Body of pancreas (tissue), 4 donors: ENCODE measurements around the gene C1orf122. TPM values are rescaled to one million over a fixed set of nuclear protein-coding genes. Genes with fewer than 3 reads are reported as not detected.

Experiments used
- ATAC-seq: fragments of 150-250 bp; one replicate; pipeline ENCODE4 v1.9.1; 2016
- DNase-seq, 4 donors: peaks; one replicate each; pipeline ENCODE4 v3.0.0-alpha.2; 2019
- H3K27ac ChIP-seq, 4 donors: fragments of 200-600 bp; sonication (generic); 1 replicate in 3 of 4; 2 replicates in 1 of 4; pipeline versions ENCODE4 v1.5.1 to v1.6.1; 2016 to 2019; ENCODE audit warnings: mild to moderate bottlenecking in 1 of 4, mixed read lengths in 1 of 4, moderate library complexity in 1 of 4
- H3K27me3 ChIP-seq, 2 donors: fragments of 200-600 bp; sonication (generic); one replicate each; pipeline ENCODE4 v1.6.0; 2016; ENCODE audit warnings: mild to moderate bottlenecking in 1 of 2
- H3K36me3 ChIP-seq, 2 donors: fragments of 200-600 bp; sonication (generic); replicated peaks in 1 of 2; 2 replicates each; pipeline ENCODE4 v1.5.1; 2016; ENCODE audit warnings: low read depth in 2 of 2; ENCODE audit not compliant: insufficient read depth in 1 of 2
- H3K4me1 ChIP-seq: fragments of 200-600 bp; sonication (generic); one replicate; pipeline ENCODE4 v1.6.0; 2016
- H3K4me3 ChIP-seq, 2 donors: fragments of 200-600 bp; sonication (generic); 1 replicate in 1 of 2; 2 replicates in 1 of 2; pipeline ENCODE4 v1.5.1; 2016 to 2019
- H3K9me3 ChIP-seq, 3 donors: fragments of 200-600 bp; sonication (generic); 1 replicate in 2 of 3; 2 replicates in 1 of 3; pipeline ENCODE4 v1.5.1; 2016
- POLR2A ChIP-seq, 3 donors: fragments of 450-650 bp; IDR thresholded peaks; one replicate each; pipeline ENCODE4 v1.6.1; 2016; ENCODE audit warnings: antibody characterized with exemption in 3 of 3, mild to moderate bottlenecking in 2 of 3
- WGBS, 2 donors: methylation state at CpG; one replicate each; pipeline ENCODE4 v1.1.5; 2017; 5-methylcytosine and 5-hydroxymethylcytosine counted together
- intact Hi-C: fragments of 100-400 bp; cut with DNase I; formaldehyde crosslinking; loops from one replicate; pipeline ENCODE4 v1.15.1; 2023
- total RNA-seq, 2 donors: library from RNA; depleted of rRNA; stranded (reverse); fragments of >200 nt; gene quantifications; one replicate each; pipeline ENCODE4 v1.1.0, GENCODE V29; 2016
- TF ChIP-seq, protein P1 (sequence below), 7 experiments: fragments of 450-650 bp in 4 of 7; fragments of 200-600 bp in 3 of 7; sonication (generic) in 3 of 7; IDR thresholded peaks; one replicate each; pipeline ENCODE4 v1.5.1; 2016 to 2019; ENCODE audit warnings: antibody characterized with exemption in 7 of 7

C1orf122 gene
- total RNA-seq, 2 donors from 2014 or later, result 26.2 to 71.9 TPM

GRCh38 chr1:37792943-37793686, 14.5 kb upstream of the C1orf122 start:
- DNase-seq (no peak), ATAC-seq (no peak)
- intact Hi-C loops, result loop anchor here (10.0 kb wide), 2 partner anchors 62 to 98 kb away; partner anchors contain the start of genes CDCA8 and MTF1
- TF ChIP-seq POLR2A (IDR thresholded peaks at IDR 0.05), result no peak
- TF ChIP-seq, protein P1, sequence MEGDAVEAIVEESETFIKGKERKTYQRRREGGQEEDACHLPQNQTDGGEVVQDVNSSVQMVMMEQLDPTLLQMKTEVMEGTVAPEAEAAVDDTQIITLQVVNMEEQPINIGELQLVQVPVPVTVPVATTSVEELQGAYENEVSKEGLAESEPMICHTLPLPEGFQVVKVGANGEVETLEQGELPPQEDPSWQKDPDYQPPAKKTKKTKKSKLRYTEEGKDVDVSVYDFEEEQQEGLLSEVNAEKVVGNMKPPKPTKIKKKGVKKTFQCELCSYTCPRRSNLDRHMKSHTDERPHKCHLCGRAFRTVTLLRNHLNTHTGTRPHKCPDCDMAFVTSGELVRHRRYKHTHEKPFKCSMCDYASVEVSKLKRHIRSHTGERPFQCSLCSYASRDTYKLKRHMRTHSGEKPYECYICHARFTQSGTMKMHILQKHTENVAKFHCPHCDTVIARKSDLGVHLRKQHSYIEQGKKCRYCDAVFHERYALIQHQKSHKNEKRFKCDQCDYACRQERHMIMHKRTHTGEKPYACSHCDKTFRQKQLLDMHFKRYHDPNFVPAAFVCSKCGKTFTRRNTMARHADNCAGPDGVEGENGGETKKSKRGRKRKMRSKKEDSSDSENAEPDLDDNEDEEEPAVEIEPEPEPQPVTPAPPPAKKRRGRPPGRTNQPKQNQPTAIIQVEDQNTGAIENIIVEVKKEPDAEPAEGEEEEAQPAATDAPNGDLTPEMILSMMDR (IDR thresholded peaks at IDR 0.05), result no peak
- WGBS, 2 donors, result 32 to 44% methylated on average over 30 to 35 of the region's 36 CpGs
- Histone ChIP-seq H3K27me3 (no peaks in the 10 kb centered on the region), H3K27ac (no peak overlapping the region), H3K36me3 (no peaks in the 10 kb centered on the region), H3K9me3 (no peaks in the 10 kb centered on the region), H3K4me1 (peaks cover 20% of the 10 kb centered on the region), H3K4me3 (peak overlapping the region; percentile 22 to 32)

DNA sequence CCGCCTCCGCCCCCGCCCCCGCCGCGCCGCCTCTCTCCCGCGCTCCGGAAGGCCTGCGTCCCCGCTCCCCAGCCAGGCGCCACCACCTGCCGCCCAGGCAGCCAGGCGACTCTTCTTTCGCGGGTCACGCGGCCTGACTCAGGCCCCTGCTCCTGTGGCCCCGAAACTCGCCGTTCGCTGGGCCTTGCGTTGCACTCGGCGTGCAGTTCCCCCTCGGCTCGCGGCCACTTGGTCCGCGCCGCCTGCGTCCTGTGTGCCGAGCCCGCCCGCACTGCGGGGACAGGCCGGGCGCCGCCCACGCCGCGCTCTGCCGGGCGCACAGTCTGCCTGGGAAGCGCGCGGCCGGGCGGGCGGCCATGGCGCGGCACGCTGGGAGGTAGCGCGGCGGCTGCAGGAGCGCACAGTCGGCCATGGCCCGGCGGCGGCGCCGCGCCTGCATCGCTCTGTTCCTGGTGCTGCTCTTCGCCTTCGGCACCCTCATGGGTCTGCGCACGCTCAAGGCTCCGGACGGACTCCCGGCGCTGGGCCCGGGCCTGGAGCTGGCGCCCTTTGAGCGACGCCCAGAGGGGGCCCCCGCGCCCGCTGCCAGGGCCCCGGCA, 13.7 kb upstream of the C1orf122 start, which contains the start of gene MANEAL:
TSS of gene MANEAL (plus strand) at position 75 of the 599 bp plus-strand sequence. CDS start at position 411, 336 bp downstream.
- intact Hi-C loops, result loop anchor here (10.0 kb wide), 2 partner anchors 61 to 99 kb away; partner anchors contain the start of genes CDCA8 and MTF1
- TF ChIP-seq POLR2A (IDR thresholded peaks at IDR 0.05), result peak in 1 of 3 donors; percentile 21
- TF ChIP-seq, protein P1 (IDR thresholded peaks at IDR 0.05), result peak in 1 of 7 experiments; percentile 6
- Histone ChIP-seq H3K4me1 (peaks cover 20% of the 10 kb centered on the region), H3K4me3 (peak within 1 kb of the TSS; percentile 22 to 32), H3K36me3 (no peaks in the 10 kb centered on the region), H3K27me3 (no peaks in the 10 kb centered on the region), H3K27ac (peak within 1 kb of the TSS in 1 of 4 donors; percentile 49), H3K9me3 (no peaks in the 10 kb centered on the region)
- DNase-seq (peak; percentile 51 to 66 (median 56)), ATAC-seq (peak; percentile 82)
- WGBS, 2 donors, result 1% methylated on average over 64 of the region's 82 CpGs; no CpG with 5 or more reads in 1 of the 2 donors

- no peak overlapping the region for H3K4me3 ChIP-seq
- WGBS, 2 donors, result 14 to 42% methylated on average over 15 to 50 of the region's 59 CpGs
- DNase-seq, result no peak
Measured at GRCh38 chr1:37794372-37795339, 12.9 kb upstream of the C1orf122 start.

More at GRCh38 chr1:37794372-37795339, 12.9 kb upstream of the C1orf122 start:
- ATAC-seq, result peak; percentile 7
- no peaks in the 10 kb centered on the region for H3K27me3 ChIP-seq
- no peak overlapping the region for H3K27ac ChIP-seq
- H3K36me3 ChIP-seq, result peaks cover 0 to 3% of the 10 kb centered on the region in 2 donors
- TF ChIP-seq POLR2A (IDR thresholded peaks at IDR 0.05), result no peak
- TF ChIP-seq, protein P1 (IDR thresholded peaks at IDR 0.05), result no peak
- no peaks in the 10 kb centered on the region for H3K9me3 ChIP-seq
- peaks cover 20% of the 10 kb centered on the region for H3K4me1 ChIP-seq
- intact Hi-C loops, result loop anchor here (10.0 kb wide), 2 partner anchors 60 to 100 kb away; partner anchors contain the start of genes CDCA8 and MTF1
